Natural killer cell (primary cell): ENCODE measurements around the gene FAM217B. TPM values are rescaled to one million over a fixed set of nuclear protein-coding genes. Genes with fewer than 3 reads are reported as not detected.

ENCODE experiments used
- ATAC-seq, 3 donors: fragments of 150-1000 bp in 2 of 3; fragments of 200-7000 bp in 1 of 3; cut with Tn5 transposase; 1 replicate in 1 of 3; 2 replicates in 2 of 3; pipeline ENCODE4 v1.10.0; 2021; ENCODE audit warnings: mild to moderate bottlenecking in 2 of 3, moderate library complexity in 2 of 3
- DNase-seq, 2 donors: peaks; one replicate each; pipeline versions ENCODE4 v3.0.0 to v3.0.0-alpha.2; 2013 to 2021; ENCODE audit warnings: mixed read lengths in 1 of 2
- H3K27ac ChIP-seq: one replicate; pipeline ENCODE4 v1.5.1; 2013; ENCODE audit warnings: mild to moderate bottlenecking, low read length
- H3K27me3 ChIP-seq: one replicate; pipeline ENCODE4 v1.6.1; 2013; ENCODE audit warnings: low read length; ENCODE audit not compliant: control insufficient read depth, insufficient read depth
- H3K36me3 ChIP-seq: one replicate; pipeline ENCODE4 v1.6.1; 2013; ENCODE audit warnings: low read length; ENCODE audit not compliant: control insufficient read depth, insufficient read depth
- H3K4me1 ChIP-seq: one replicate; pipeline ENCODE4 v1.6.1; 2013; ENCODE audit warnings: low read length; ENCODE audit not compliant: control insufficient read depth, insufficient read depth
- H3K4me3 ChIP-seq: one replicate; pipeline ENCODE4 v1.5.1; 2013; ENCODE audit warnings: low read length
- H3K9me3 ChIP-seq: one replicate; pipeline ENCODE4 v1.6.1; 2013; ENCODE audit warnings: low read length; ENCODE audit not compliant: control insufficient read depth, insufficient read depth
- H3K27ac Mint-ChIP-seq, 2 donors: one replicate each; pipeline ENCODE4 v1.8.0; 2022; ENCODE audit warnings: mild to moderate bottlenecking in 2 of 2, mixed read lengths in 2 of 2, moderate library complexity in 1 of 2
- H3K27me3 Mint-ChIP-seq, 2 donors: one replicate each; pipeline ENCODE4 v1.8.0; 2022; ENCODE audit warnings: low read depth in 2 of 2, mixed read lengths in 2 of 2
- H3K36me3 Mint-ChIP-seq: one replicate; pipeline ENCODE4 v1.8.0; 2022; ENCODE audit warnings: mixed read lengths
- H3K4me1 Mint-ChIP-seq, 2 donors: one replicate each; pipeline ENCODE4 v1.8.0; 2022; ENCODE audit warnings: mixed read lengths in 2 of 2
- H3K4me3 Mint-ChIP-seq: one replicate; pipeline ENCODE4 v1.8.0; 2022; ENCODE audit warnings: mild to moderate bottlenecking, moderate library complexity, mixed read lengths
- H3K9me3 Mint-ChIP-seq, 2 donors: one replicate each; pipeline ENCODE4 v1.8.0; 2022; ENCODE audit warnings: mixed read lengths in 2 of 2
- WGBS: methylation state at CpG from one replicate; pipeline ENCODE4 v1.1.7; 2013; ENCODE audit warnings: missing lambda C conversion rate; ENCODE audit not compliant: insufficient coverage; 5-methylcytosine and 5-hydroxymethylcytosine counted together
- intact Hi-C: fragments of 100-400 bp; cut with micrococcal nuclease; formaldehyde crosslinking; loops from one replicate; pipeline ENCODE4 v1.14.2; 2022
- total RNA-seq, 4 donors: library from RNA; stranded (reverse); fragments of 120-200 nt in 1 of 4; gene quantifications; one replicate each; pipeline versions ENCODE4 v1.2.3 to v1.2.4, GENCODE V29; 2013 to 2022
- TF ChIP-seq, protein P1 (sequence below): fragments of 200-600 bp; IDR thresholded peaks from one replicate; pipeline ENCODE4 v1.8.0; 2022; ENCODE audit warnings: antibody characterized with exemption

FAM217B gene
- total RNA-seq, 3 donors from 2014 or later (not counting 1 experiment from before 2014, with no cell fraction given), result 17.1 to 31.1 (median 27.7) TPM

DNA sequence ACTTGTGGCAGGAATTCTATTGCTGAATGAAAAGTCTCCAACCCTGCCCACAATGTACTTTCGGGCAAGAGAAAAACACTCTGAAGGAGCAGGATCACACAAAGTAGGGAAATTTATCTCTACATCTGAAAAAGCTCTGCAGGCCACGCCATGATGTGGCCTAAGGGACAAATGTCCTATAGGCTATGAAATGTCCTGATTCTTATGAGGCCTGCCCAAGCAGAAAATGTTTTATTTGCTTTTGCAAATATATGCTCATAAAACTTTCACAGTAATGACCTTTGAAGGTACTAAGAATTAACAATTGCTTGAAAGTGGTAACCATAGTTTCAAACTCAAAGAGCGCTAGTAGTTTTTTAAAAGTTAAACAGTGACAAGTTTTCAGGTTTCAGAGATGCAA, 37.7 kb upstream of the FAM217B start:
- TF ChIP-seq, protein P1, sequence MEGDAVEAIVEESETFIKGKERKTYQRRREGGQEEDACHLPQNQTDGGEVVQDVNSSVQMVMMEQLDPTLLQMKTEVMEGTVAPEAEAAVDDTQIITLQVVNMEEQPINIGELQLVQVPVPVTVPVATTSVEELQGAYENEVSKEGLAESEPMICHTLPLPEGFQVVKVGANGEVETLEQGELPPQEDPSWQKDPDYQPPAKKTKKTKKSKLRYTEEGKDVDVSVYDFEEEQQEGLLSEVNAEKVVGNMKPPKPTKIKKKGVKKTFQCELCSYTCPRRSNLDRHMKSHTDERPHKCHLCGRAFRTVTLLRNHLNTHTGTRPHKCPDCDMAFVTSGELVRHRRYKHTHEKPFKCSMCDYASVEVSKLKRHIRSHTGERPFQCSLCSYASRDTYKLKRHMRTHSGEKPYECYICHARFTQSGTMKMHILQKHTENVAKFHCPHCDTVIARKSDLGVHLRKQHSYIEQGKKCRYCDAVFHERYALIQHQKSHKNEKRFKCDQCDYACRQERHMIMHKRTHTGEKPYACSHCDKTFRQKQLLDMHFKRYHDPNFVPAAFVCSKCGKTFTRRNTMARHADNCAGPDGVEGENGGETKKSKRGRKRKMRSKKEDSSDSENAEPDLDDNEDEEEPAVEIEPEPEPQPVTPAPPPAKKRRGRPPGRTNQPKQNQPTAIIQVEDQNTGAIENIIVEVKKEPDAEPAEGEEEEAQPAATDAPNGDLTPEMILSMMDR, result no peak
- H3K27me3 Mint-ChIP-seq, result no peaks in the 10 kb centered on the region

DNA sequence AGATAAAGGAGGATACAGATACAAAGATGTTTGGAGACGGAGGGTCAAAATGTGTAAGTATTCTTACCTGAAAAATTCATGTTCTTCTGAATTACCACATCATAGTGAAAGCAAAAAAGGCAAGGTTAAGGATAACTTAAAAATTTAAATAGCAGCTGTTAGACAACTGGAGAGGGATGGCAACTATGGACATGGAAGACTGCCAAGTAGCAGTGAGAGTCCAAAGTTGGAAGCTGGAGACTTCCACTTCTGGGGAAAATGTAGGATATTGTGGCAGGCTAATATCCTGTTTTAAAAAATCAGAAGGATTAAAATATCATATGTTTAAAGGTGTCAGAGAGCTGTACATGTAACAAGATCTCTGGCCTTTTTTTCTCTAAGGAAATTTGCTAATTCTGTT, 36.6 kb upstream of the FAM217B start:
- DNase-seq (no peak), ATAC-seq (no peak)
- no CpG with 5 or more reads among the region's 1 CpG for WGBS
- H3K9me3 ChIP-seq, result no peaks in the 10 kb centered on the region
- H3K9me3 Mint-ChIP-seq, result no peaks in the 10 kb centered on the region
- H3K4me1 Mint-ChIP-seq, result no peaks in the 10 kb centered on the region
- H3K27ac Mint-ChIP-seq, result no peak overlapping the region
- intact Hi-C loops, result no loop called here
- H3K4me1 ChIP-seq, result no peaks in the 10 kb centered on the region
- no peaks in the 10 kb centered on the region for H3K36me3 ChIP-seq
- no peak overlapping the region for H3K27ac ChIP-seq
- H3K27me3 ChIP-seq, result no peaks in the 10 kb centered on the region
- H3K4me3 Mint-ChIP-seq, result no peak overlapping the region
- H3K27me3 Mint-ChIP-seq, result no peaks in the 10 kb centered on the region
- H3K4me3 ChIP-seq, result no peak overlapping the region
- TF ChIP-seq, protein P1, result no peak
- H3K36me3 Mint-ChIP-seq, result no peaks in the 10 kb centered on the region

More for the DNA sequence above, 37.7 kb upstream of the FAM217B start:
- no peak overlapping the region for H3K27ac Mint-ChIP-seq
- intact Hi-C loops, result no loop called here
- 100% methylated on average over 3 of the region's 3 CpGs for WGBS
- H3K36me3 Mint-ChIP-seq, result no peaks in the 10 kb centered on the region
- DNase-seq (no peak), ATAC-seq (no peak)
- H3K4me3 Mint-ChIP-seq, result no peak overlapping the region
- no peaks in the 10 kb centered on the region for H3K9me3 Mint-ChIP-seq
- no peak overlapping the region for H3K27ac ChIP-seq
- H3K4me1 ChIP-seq, result no peaks in the 10 kb centered on the region
- no peaks in the 10 kb centered on the region for H3K36me3 ChIP-seq
- H3K4me1 Mint-ChIP-seq, result no peaks in the 10 kb centered on the region
- H3K4me3 ChIP-seq, result no peak overlapping the region
- no peaks in the 10 kb centered on the region for H3K27me3 ChIP-seq
- no peaks in the 10 kb centered on the region for H3K9me3 ChIP-seq

DNA sequence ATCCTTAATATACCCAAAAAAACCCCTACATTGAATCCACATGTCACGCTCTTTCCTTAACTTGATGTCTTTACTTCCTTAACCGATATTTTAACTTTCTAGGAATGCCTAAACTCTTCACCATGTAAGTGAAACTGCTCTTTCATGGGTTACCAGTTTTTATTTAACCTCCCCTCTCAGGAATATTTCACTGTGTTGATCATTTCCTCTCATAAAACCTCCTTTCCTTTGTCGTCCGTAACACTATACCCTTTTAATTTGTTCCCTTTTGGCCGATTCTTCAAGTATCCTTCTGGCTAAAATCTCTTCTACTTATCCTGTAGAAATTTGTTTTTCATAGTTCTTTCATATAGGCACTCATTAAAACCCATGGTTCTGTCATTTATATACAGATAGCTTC, 31.3 kb upstream of the FAM217B start:
- no peaks in the 10 kb centered on the region for H3K36me3 ChIP-seq
- H3K9me3 ChIP-seq, result no peaks in the 10 kb centered on the region
- Mint-ChIP-seq H3K4me1 (no peaks in the 10 kb centered on the region), H3K27me3 (peaks cover 0 to 3% of the 10 kb centered on the region in 2 donors), H3K4me3 (no peak overlapping the region), H3K9me3 (no peaks in the 10 kb centered on the region), H3K36me3 (no peaks in the 10 kb centered on the region), H3K27ac (no peak overlapping the region)
- DNase-seq, result no peak
- TF ChIP-seq, protein P1, result no peak
- no peak overlapping the region for H3K4me3 ChIP-seq
- intact Hi-C loops, result no loop called here
- no peaks in the 10 kb centered on the region for H3K27me3 ChIP-seq
- no peaks in the 10 kb centered on the region for H3K4me1 ChIP-seq
- ATAC-seq, result no peak
- 97% methylated on average over 5 of the region's 5 CpGs for WGBS
- no peak overlapping the region for H3K27ac ChIP-seq

DNA sequence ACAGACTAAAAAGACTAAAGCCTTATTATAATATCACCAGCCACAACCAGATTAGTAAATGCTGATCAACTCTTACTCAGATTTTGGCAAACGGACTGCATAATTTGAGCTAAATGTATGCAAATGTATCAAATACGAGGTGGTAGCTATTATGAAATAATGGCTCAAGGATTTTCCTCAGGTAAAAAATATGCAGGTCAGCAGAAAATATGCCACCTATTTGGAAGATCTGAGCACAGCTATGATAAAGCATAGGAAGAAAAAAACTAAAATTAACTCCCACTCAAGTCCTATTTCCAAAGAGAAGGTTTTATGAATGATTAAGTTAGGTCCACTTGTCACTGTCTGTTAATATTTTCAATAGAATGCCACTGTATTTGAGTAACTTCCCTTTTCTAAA, 29.1 kb upstream of the FAM217B start:
- Histone ChIP-seq H3K4me3 (no peak overlapping the region), H3K27me3 (no peaks in the 10 kb centered on the region), H3K9me3 (no peaks in the 10 kb centered on the region), H3K27ac (no peak overlapping the region), H3K4me1 (no peaks in the 10 kb centered on the region), H3K36me3 (no peaks in the 10 kb centered on the region)
- Mint-ChIP-seq H3K4me3 (no peak overlapping the region), H3K27ac (no peak overlapping the region), H3K9me3 (no peaks in the 10 kb centered on the region), H3K36me3 (no peaks in the 10 kb centered on the region), H3K27me3 (peaks cover 0 to 3% of the 10 kb centered on the region in 2 donors), H3K4me1 (no peaks in the 10 kb centered on the region)
- TF ChIP-seq, protein P1, result no peak
- ATAC-seq, result no peak
- no peak for DNase-seq
- intact Hi-C loops, result no loop called here
- 96% methylated on average over 2 of the region's 2 CpGs for WGBS
